HG03460 (cell line): ENCODE results near the gene FCN1.

Experiments used
- ATAC-seq: cut with Tn5 transposase; IDR thresholded peaks from one replicate; pipeline ENCODE4 v1.9.1; 2021; ENCODE audit not compliant: unreplicated experiment

Gene FCN1

DNA sequence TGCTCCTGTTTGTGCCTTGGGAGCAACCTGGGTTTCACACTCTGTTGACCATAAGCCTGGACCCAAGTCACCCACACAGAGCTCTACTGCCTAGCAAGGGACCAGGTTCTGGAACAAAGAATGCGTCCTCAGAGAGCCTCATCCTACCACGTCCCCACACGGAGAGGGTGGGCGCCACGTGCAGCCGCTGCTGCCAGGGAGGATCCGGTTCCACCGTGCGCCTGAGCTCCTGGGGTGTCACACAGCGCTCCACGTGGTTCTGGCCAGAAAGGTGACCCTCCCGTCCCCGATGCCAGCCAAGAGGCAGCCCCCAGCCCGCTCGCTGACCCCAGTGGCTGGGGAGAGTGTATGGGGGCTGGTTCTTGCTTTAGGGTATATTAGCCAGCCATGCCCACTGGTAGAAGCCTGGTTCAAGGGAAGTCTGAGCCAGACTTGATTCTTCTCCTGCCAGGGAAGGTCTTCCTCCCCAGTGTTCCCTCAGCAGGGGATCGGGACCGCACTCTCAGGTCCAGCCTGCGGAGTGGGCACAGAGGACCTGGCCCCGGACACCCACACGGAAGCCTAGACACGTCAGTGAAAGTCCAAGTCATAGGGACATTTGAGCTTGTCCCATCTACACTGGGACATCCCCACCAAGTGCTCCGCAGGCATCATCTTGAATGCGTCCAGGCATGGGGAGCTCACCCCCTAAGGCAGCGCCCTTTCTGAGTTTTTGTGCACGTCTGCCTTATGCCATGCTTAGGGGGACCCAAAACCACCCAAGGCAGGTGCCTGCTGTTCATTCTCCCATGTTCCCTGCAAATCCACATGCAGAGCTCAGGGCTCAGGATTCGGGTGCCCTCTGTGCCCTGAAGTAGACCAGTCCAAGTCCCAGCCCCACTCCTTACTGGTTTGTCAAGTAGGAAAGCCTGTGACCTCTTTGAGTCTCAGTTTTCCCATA lies 2.4 kb downstream of the FCN1 start:
- no peak for ATAC-seq

DNA sequence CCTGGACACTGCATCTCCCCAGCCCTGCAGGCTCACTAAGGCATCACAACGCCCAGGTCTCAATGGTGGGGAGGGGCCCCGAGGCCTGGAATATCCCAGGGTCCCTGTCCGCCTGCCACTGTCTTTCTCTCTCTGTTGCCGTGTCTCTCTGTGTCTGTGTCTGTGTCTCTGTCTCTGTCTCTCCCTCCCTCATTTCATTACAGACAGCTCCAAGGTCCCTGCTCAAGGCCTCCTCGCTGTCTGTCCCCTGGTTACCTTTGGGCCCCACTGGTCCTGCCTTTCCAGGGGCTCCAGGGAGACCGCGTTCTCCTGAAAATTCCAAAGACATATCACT lies 3.2 kb downstream of the FCN1 start:
- no peak for ATAC-seq

DNA sequence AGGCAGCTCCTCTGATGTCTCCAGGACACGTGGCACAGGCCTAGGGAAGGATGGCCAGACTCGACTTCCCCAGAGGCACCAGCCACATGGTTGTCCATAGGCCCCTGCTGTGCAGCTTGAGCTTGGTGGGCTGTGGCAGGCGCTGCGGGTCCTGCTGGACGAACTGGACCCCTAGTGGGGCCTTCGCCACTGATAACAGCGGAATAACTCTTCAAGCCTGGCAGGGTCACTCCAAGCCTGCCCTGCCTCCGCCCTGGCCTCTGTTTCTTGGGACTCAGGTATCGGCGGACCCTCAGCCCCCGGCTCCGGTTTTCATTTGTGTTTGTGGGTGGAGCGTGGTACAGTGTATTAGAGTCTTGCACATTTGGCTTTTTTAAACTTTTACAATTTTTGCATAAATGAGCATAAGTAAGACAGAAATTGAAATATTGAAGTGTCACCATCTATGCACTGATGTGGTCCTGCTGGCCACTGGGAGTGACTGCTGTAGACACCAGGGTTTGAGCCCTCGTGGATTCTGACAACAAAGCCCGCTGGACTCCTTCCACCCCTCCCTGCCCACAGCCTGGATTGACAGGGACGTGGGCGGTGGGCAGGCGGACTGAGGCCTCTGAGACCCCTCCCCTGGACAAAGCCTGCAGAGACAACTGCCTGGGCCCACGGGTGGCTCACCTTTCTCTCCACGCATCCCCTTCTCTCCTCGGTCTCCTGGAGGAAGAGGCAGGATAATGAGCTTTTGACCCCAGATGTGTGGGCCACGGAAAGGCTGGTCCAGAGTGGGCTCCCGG lies 3.8 kb downstream of the FCN1 start:
- ATAC-seq = no peak

DNA sequence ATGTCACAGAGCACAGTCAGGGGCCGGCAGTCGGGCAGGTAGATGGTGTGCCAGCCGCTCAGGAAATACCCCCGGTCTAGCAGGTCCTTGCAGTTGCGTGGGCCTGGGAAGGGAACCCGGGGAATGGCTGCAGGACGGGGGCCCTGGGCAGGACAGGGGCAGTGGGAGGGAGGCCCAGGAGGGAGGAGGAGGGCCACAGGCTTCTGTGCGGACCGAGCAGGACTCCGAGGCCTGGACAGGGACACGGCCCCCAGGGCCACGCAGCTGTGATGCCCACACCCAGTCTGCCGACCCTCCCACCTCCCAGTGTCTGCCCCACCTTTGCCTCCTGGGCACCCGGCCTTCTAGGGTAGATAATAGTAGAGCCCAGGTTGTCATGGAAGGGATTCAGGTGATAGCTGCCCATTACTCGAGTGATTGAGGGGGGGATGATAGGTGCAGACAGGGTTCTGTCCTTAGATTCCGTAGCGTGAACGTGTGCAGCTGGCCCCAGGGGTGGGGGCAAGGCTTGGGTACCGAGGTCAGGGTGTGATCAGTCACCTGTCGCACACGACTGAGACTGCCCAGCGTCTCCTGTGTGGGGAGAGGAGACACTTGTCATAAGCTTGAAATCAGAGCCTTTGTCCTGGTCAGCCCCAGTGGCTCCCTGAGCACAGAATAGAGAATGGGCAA lies 4.5 kb downstream of the FCN1 start:
- ATAC-seq = no peak

DNA sequence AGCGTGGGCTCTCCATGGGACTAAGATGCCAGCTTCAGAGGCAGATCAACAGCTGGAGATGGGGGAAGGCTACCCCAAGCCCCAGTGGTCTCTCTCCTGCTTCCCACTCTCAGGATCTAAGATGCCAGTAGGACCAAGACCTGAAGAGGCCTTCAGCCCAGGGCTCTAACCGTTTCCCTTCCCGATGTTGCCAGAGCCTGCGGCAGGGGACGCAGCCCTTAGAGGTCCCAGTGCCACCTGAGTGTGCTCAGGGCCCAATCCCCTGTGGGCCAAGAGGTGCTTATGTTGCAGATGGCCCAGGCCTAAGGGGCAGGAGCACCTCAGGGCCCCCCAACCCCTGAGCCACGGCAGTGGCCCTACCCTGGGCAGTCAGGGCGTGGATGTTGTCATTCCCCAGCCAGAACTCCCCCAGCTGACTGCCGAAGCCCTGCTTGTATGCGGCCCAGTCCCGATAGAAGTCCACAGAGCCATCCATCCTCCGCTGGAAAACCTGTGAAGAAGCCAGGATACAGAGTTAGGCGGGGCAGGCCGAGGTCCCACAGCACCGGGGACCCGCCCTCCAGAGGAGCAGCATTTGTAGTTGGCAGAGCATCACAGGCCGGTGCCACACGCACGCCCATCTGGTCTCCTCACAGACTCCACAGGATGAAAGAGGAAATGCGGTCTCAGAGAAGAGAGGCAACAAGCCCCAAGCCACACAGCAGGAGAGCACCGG lies 5.4 kb downstream of the FCN1 start:
- no peak for ATAC-seq

DNA sequence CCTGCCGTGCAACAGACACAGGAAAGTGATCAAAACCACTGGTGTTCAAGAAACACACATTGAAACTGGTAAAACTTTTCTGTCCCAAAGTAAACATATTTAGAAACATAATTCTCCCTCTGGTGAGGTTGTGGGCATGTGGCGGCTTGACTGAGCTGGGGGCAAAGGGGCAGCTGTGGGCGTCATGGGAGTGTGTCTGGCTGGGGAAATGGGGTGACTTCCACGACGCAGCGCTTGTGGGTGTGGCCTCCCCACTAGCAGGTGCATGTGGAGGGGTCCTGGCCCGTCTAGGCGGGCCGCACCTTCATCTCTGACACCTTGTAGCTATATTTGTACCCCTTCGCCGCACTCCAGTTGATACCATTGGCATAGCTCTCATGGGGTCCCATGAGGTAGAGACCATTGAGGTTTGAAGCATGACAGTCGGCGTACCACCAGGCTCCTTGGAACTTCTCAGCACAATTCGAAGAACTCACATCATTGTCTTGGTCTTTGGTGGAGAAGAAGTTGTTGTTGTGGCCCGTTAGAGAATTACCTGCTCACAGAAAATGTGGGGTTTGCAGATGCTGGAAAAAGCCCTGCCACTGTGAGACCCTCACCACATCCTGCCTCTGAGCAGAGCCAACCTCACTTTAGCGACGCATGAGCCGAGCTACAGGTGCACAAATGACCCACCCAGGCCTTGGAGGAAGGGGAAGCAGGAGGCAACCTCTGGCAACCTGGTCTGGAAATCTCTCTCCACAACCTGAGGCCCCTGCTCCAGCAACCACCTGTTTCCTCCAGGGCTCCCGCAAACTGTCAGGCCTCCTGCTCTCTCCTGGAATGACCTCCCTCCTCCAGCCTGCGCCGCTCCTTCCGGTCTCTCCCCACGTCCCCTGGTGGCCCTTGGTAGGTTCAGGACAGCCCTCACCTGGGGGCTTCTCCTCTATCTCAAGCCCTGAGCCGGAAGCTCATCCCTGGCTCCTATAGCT lies 7.9 kb downstream of the FCN1 start:
- no peak for ATAC-seq

DNA sequence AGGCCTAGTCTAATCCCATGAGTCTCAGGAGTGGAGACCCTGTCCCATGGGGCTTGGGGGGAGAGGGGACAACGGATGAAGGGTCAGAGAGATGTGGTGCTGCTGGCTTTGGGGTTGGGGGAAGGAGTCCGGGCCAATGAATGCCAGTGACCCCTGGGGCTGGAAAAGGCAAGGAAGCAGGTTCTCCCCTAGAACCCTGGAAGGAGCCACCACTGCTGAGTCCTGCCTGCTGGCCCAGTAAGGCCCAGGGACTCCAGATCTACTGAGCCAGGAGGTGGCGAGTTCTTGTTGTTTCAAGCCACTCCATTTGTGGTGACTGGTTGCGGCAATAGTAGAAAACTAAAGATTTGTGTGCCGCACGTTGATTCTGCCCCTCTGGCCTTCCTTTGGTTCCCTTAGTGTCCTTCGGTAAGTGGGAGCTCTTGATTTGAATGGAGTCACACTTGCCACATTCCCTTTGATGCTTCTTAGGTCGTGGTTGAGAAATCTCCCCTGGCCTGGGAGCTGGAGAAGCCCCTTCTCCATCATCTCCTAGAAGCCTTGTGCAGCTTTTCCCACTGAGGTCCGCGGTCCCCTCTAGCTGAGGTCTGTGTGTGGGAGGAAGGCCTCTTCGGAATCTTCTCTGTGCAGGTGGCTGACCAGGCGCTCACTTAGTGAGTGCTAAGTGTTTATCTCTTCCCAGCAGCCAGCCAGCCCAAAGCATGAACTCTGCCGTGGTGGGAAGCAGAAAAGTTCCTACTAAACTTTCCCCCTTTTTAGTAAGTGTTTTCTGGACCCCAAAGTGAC lies 9.0 kb downstream of the FCN1 start:
- ATAC-seq = no peak

DNA sequence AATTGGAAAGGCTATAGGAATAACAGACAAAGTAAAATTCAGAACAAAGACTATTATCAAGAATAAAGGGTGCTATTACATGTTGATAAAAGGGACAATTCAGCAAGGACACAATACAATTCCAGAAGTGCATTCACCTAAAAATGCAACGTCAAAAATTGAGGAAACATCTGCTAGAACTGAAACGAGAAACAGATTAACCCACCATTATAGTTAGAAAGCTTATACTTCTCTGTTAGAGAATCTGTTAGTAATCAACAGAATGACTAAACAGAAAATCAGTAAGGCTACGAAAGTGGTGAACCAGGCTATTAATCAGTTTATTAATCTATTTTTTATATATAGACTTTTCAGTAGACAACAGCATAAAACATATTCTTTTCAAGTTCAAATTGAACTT lies 14.8 kb downstream of the FCN1 start:
- ATAC-seq = no peak

DNA sequence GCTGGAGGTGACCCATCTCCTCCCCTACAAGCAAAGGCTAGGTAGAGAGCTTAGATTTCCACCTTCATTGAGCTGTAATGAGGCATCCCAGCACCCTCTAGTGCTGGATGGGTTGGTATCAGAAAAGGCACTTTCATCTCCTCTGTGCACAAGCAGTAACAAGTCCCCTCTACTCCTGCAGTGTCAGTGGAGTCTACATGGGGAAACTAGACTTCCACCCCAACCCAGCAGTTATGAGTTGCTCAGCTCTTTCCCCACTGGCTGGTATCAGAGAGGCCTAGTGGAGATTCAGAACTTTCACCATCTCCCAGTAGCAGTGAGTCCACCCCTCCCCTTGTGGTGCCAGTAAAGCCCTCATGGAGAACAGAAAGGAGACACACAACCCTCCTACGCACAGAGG lies 17.9 kb downstream of the FCN1 start:
- no peak for ATAC-seq

DNA sequence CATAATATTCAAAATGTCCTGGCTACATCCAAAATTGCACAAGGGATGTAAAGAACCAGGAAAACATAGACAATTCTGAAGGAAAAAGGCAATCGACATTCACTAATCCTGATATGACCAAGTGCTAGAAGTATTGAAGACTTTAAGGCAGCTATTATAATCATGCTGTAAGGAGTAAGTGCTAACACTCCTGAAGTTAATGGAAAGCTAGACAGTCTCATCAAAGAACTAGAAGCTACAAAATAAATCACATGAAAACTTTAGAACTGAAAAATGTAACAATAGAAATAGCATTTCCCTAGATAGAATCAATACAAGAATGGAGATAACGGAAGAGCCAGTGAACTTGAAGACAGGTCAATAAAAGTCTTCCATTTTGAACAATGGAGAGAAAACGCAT lies 18.5 kb downstream of the FCN1 start:
- no peak for ATAC-seq

DNA sequence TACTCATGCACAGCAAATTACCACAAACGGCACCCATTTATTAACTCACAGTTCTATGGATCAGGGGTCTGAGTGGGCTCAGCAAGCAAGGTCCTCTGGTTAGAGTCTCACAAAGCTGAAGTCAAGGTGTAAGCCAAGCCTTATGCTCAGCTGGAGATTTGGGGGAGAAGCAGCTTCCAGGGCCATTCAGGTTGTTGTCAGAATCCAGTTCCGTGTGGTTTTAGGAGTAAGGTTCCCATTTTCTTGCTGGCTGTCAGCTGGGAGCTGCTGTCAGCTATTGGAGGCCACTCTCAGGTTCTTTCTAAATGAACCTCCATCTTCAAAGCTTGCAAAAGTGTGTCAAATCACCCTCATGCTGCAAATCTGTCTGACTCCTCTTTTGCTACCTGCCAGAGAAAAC lies 19.4 kb downstream of the FCN1 start:
- no peak for ATAC-seq

DNA sequence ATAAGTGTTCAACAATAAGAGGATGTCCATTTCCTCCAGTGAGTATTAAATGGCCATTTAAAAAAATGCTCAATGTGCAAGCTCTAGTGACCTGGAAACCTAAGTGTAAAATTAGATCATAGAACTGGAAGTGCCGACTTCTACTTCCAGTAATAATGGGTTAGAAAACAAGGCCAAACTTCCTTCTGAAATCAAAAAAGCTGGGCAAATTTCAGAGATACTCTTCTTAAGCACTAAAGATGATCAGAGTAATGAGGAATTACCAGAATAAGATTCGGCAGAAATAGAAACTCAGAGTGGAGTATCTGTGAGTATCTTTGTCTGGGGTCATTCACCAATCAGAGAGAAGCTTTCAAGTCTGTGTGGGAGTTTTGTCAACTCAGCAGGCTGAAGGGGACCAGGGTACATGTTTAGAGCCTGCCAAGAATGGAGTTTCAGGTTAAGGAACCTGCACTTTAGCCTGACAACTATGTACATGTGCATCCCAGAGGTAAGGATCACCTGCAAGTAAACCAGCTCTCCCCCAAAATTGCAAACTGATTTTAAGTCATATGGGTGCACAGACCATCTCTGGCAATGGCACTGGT lies 20.0 kb downstream of the FCN1 start:
- ATAC-seq = no peak

DNA sequence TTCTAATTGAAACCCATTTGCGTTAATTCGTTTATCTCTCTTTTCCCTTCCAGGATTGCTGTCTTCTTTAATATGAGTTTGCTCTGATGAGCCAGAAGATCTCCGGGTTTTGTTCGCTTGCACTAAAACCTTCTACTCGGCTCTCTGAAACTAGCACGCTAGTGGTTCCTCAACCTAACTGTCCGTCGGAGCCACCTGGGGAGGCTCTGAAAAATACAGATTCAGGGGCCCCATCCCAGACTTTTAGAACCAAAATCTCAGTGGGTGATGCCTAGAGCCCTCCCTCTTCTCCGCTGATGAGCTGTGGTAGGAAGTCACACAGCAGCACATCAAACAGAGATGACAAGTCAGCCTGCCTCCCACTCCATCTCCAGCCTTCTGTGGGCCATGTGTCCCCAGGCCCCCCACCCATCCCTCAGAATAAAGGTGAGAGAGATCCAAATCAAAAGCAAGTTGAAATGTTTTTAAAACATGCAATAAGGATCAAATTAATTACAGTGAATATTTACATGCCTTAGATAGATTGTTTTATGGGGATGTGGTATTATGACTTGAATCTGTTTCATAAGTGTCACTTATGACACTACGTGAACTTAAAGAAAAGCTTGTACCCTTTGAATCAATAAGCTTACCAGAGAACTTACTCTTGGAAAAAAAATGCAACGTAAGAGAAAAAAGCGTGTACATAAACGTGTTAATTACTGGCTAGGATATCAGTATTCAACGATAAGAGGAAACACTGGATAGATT lies 20.7 kb downstream of the FCN1 start:
- ATAC-seq = no peak

DNA sequence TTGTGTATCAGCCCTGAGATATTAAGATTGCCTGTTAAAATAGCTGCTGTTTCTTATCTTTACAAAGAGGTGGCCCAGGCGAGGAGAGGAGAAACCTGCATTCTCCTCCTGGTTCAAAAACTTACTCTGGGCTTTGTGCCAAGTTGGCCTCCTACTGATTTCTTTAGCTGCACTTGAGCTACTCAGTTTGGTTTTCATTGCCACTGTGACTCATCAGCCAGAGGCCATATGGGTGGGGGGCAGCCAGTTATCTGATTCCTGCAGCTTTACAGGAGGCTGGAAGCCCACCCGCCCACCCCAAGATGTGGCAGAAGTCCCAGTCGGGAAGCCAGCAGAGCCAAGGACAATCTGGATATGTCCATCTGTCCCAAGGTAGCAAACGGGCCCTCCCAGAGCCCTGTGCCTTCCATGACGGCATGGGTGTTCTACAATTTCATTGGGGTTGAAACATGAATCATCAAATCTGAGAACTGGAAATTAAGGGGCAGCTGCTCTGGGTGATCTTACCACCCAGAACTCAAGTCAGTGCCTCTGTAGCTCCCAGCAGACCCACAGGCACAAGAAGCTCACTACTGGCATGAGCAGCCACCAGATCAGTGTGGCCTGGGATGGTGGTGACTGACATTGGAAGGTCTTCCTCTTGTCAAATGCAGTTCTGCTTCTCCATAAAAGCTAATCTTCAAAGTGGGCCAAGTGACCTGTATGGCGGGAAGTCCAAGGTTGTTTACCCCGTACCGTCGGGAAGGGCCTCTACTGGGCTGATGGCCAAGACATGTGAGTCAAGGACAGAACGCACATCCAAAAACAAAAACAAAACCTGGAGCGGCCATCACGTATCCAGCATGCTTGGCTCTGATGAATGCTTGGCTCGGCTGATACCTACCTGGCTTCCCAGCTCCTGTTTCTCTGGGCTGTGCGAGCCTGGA lies 21.5 kb downstream of the FCN1 start:
- ATAC-seq = no peak

DNA sequence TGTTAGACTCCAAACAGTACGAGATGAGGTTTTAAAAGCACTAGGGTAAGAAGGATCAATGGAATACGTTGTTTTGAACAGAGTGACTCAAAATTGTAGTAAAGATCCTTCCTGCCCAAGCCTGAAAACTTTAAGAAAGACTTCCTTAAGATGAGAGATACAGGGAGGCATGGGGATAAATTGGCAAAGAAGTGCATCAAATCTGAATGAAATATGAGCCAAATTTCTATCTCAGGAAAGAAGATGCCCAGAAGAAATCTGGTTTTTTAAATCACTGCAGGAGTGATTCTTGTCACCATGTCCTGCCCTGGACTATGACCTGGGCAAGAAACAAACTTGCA lies 22.2 kb downstream of the FCN1 start:
- no peak for ATAC-seq

DNA sequence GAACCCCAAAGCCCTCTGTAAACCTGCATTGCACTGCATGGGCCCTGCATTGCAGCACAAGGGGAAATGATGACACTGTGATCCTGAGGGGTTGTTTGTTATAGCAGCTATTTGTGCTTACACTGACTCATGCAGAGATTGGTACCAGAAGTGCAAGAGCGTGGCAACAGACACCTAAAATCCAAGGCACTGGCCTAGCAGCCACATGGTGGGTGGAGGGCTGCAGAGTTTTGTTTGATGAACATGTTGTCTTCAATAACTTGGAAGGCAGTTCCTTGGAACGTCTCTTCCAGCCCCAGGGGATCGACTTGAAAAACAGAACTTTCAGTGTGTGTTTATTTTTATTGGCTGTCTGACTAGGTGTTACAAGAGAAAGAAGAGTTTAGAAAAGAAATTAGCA lies 22.6 kb downstream of the FCN1 start:
- no peak for ATAC-seq

DNA sequence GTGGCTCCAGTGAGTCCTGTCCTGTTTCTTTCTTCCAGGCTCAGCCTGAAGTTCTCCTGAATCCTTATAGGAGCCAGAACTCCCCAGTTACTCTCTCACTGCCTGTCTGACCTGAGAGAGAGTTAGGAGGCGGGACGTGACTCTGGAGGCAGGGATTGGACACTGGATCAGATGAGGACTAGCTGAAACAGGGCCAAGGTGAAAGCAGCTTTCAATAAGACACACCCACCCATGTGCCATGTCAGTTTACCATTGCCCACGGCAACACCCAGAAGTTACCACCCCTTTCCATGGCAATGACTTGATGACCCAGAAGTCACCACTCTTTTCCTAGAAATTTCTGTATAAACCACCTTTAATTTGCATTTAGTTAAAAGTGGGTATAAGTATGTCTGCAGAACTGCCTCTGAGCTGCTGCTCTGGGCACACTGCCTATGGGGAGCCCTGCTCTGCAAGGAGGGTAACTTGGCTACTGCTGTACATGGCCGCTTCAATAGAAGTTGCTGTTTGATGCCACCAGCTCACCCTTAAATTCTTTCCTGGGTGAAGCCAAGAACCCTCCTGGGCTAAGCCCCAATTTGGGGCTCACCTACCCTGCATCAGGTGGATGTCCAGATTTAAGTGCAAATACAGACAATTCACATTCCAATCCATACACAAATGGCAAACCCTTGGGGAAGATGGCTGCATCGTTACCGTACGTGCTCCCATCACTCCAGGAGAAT lies 23.4 kb downstream of the FCN1 start:
- no peak for ATAC-seq
